PC-3 (cell line): ENCODE measurements around the gene ANTXR2. TPM values are rescaled to one million over a fixed set of nuclear protein-coding genes. Genes with fewer than 3 reads are reported as not detected.

ENCODE experiments used
- ATAC-seq: fragments of 200-7000 bp; cut with Tn5 transposase; 2 replicates; pipeline ENCODE4 v1.9.1; 2020; ENCODE audit warnings: mild to moderate bottlenecking, moderate library complexity
- BruUV-seq: library from RNA; stranded (reverse); fragments of 400-500 nt; replicated peaks from 2 replicates; lab custom pipeline; 2021; lab: Mats Ljungman, UMichigan
- CTCF ChIA-PET: fragments of 300-600 bp; sonication (Branson Sonifier 250); formaldehyde crosslinking; loops from one replicate; lab custom pipeline; 2022; ENCODE audit warnings: antibody characterized with exemption; lab: Charles Lee
- POLR2A ChIA-PET: fragments of 300-600 bp; sonication (Branson Sonifier 250); formaldehyde crosslinking; loops from one replicate; lab custom pipeline; 2022; ENCODE audit warnings: antibody characterized with exemption; ENCODE audit not compliant: unreplicated experiment; lab: Charles Lee
- DNase-seq: peaks from one replicate; pipeline ENCODE4 v3.0.0-alpha.2; 2015
- H2AFZ ChIP-seq: fragments of 300-600 bp; sonication (generic); 2 replicates; pipeline ENCODE4 v1.6.0; 2016; ENCODE audit warnings: antibody characterized with exemption, low read length
- H3F3A ChIP-seq: fragments of 300-600 bp; sonication (generic); one replicate; pipeline ENCODE4 v1.6.0; 2017; ENCODE audit warnings: antibody characterized with exemption, low read length, control low read depth, mild to moderate bottlenecking; ENCODE audit not compliant: unreplicated experiment
- H3K27ac ChIP-seq: fragments of 300-600 bp; sonication (generic); 2 replicates; pipeline ENCODE4 v1.5.1; 2016; ENCODE audit warnings: mild to moderate bottlenecking, low read length
- H3K27me3 ChIP-seq: fragments of 300-600 bp; sonication (generic); 2 replicates; pipeline ENCODE4 v1.6.1; 2016; ENCODE audit warnings: low read length, mixed read lengths
- H3K36me3 ChIP-seq: fragments of 300-600 bp; sonication (generic); 2 replicates; pipeline ENCODE4 v1.6.1; 2016; ENCODE audit warnings: low read depth, mixed run types, low read length, mixed read lengths
- H3K4me1 ChIP-seq: fragments of 300-600 bp; sonication (generic); 2 replicates; pipeline ENCODE4 v1.5.1; 2016; ENCODE audit warnings: low read length; ENCODE audit not compliant: insufficient read depth
- H3K4me2 ChIP-seq: fragments of 300-600 bp; sonication (generic); 2 replicates; pipeline ENCODE4 v1.6.0; 2016; ENCODE audit warnings: low read length
- H3K4me3 ChIP-seq: fragments of 300-600 bp; sonication (generic); 2 replicates; pipeline ENCODE4 v1.5.1; 2016; ENCODE audit warnings: mild to moderate bottlenecking, low read length, mixed read lengths
- H3K79me2 ChIP-seq: fragments of 300-600 bp; sonication (generic); 2 replicates; pipeline ENCODE4 v1.6.1; 2017; ENCODE audit warnings: low read length, mixed read lengths
- H3K9ac ChIP-seq: fragments of 300-600 bp; sonication (generic); 2 replicates; pipeline ENCODE4 v1.6.0; 2016; ENCODE audit warnings: mild to moderate bottlenecking, low read length
- H3K9me2 ChIP-seq: fragments of 300-600 bp; sonication (generic); replicated peaks from 2 replicates; pipeline ENCODE4 v1.6.1; 2016; ENCODE audit warnings: mixed run types, low read length, mixed read lengths
- H3K9me3 ChIP-seq: fragments of 300-600 bp; sonication (generic); 2 replicates; pipeline ENCODE4 v1.6.1; 2016; ENCODE audit warnings: low read length, mixed read lengths
- H4K20me1 ChIP-seq: fragments of 300-600 bp; sonication (generic); 2 replicates; pipeline ENCODE4 v1.6.1; 2016; ENCODE audit warnings: low read length, mixed read lengths
- CTCF ChIP-seq: fragments of 300-600 bp; sonication (generic); conservative IDR thresholded peaks from 2 replicates; pipeline ENCODE4 v1.5.1; 2017; ENCODE audit warnings: antibody characterized with exemption, low read depth, mild to moderate bottlenecking, low read length
- EZH2 ChIP-seq: fragments of 300-600 bp; sonication (generic); IDR thresholded peaks from one replicate; pipeline ENCODE4 v1.6.1; 2017; ENCODE audit warnings: antibody characterized with exemption, mild to moderate bottlenecking, low read length; ENCODE audit not compliant: unreplicated experiment
- EZH2phosphoT487 ChIP-seq: fragments of 300-600 bp; sonication (generic); IDR thresholded peaks from 2 replicates; pipeline ENCODE4 v1.6.1; 2018; ENCODE audit warnings: mild to moderate bottlenecking, antibody characterized with exemption, low read length, borderline replicate concordance
- intact Hi-C: fragments of 100-400 bp; cut with micrococcal nuclease; formaldehyde crosslinking; loops from 2 replicates; pipeline ENCODE4 v1.9.0; 2023
- total RNA-seq: library from RNA; depleted of rRNA; stranded (reverse); fragments of >200 nt; gene quantifications from 2 replicates; pipeline ENCODE4 v1.2.3, GENCODE V29; 2014

The ANTXR2 gene
- total RNA-seq, 1 experiment from 2014 or later: 43.9 TPM

- Histone ChIP-seq H3K36me3 (no peaks in the 10 kb centered on the region), H4K20me1 (no peaks in the 10 kb centered on the region), H3K4me3 (no peak overlapping the region), H3K9me2 (no peaks in the 10 kb centered on the region), H3K4me1 (peaks cover 4% of the 10 kb centered on the region; the same call in 1 of the 2 replicates), H3K9ac (no peak overlapping the region), H3K27me3 (no peaks in the 10 kb centered on the region), H3F3A (no peaks in the 10 kb centered on the region), H2AFZ (no peak overlapping the region), H3K4me2 (no peak overlapping the region), H3K9me3 (no peaks in the 10 kb centered on the region), H3K27ac (0 out of 2 replicates have a peak overlapping the region, but pooled peaks have one; percentile 13), H3K79me2 (no peaks in the 10 kb centered on the region)
- TF ChIP-seq CTCF: no peak
- no peak for TF ChIP-seq EZH2phosphoT487
- no peak for TF ChIP-seq EZH2
- ChIA-PET CTCF (no interaction called here), POLR2A (no interaction called here)
- no TSS peak for BruUV-seq
- DNase-seq (no peak), ATAC-seq (no peak)
- intact Hi-C loops: no loop called here
Measured at GRCh38 chr4:79871961-79872360, 201.1 kb downstream of the ANTXR2 start.

GRCh38 chr4:79869597-79870237 is 203.3 kb downstream of the ANTXR2 start:
- peaks cover 4% of the 10 kb centered on the region; the same call in 1 of the 2 replicates for H3K4me1 ChIP-seq
- H3K4me3 ChIP-seq: no peak overlapping the region
- no peak overlapping the region for H3K27ac ChIP-seq
- ChIA-PET CTCF (no interaction called here), POLR2A (no interaction called here)
- H3K9ac ChIP-seq: no peak overlapping the region
- no peak for TF ChIP-seq EZH2phosphoT487
- TF ChIP-seq EZH2: no peak
- no peak for TF ChIP-seq CTCF
- DNase-seq: no peak
- no peak overlapping the region for H3K4me2 ChIP-seq
- H3K79me2 ChIP-seq: no peaks in the 10 kb centered on the region
- H3F3A ChIP-seq: no peaks in the 10 kb centered on the region
- H3K27me3 ChIP-seq: no peaks in the 10 kb centered on the region
- H2AFZ ChIP-seq: no peak overlapping the region
- H3K36me3 ChIP-seq: no peaks in the 10 kb centered on the region
- no peaks in the 10 kb centered on the region for H3K9me2 ChIP-seq
- no peaks in the 10 kb centered on the region for H3K9me3 ChIP-seq
- no TSS peak for BruUV-seq
- intact Hi-C loops: no loop called here
- no peak for ATAC-seq
- H4K20me1 ChIP-seq: no peaks in the 10 kb centered on the region

- H4K20me1 ChIP-seq: no peaks in the 10 kb centered on the region
- H2AFZ ChIP-seq: no peak overlapping the region
- no peaks in the 10 kb centered on the region for H3K9me3 ChIP-seq
- H3K4me2 ChIP-seq: no peak overlapping the region
- H3K4me3 ChIP-seq: no peak overlapping the region
- DNase-seq (peak; percentile 26), ATAC-seq (peak; percentile 42; the same call in 1 of the 2 replicates)
- TF ChIP-seq EZH2: no peak
- TF ChIP-seq CTCF: no peak
- no peak for TF ChIP-seq EZH2phosphoT487
- ChIA-PET POLR2A (no interaction called here), CTCF (no interaction called here)
- intact Hi-C loops: no loop called here
- H3F3A ChIP-seq: no peaks in the 10 kb centered on the region
- H3K9me2 ChIP-seq: no peaks in the 10 kb centered on the region
- no peak overlapping the region for H3K27ac ChIP-seq
- H3K4me1 ChIP-seq: no peaks in the 10 kb centered on the region
- no TSS peak for BruUV-seq
- no peak overlapping the region for H3K9ac ChIP-seq
- H3K79me2 ChIP-seq: no peaks in the 10 kb centered on the region
- H3K27me3 ChIP-seq: no peaks in the 10 kb centered on the region
- H3K36me3 ChIP-seq: no peaks in the 10 kb centered on the region
Measured at GRCh38 chr4:79865201-79865597, 207.8 kb downstream of the ANTXR2 start.
